Fibroblast of skin of left biceps (primary cell): Measurements from ENCODE around the gene MRNIP.

Experiments
- DNase-seq, 2 experiments: peaks; one replicate each; pipeline ENCODE4 v3.0.0-alpha.2; 2013; ENCODE audit warnings: low read depth in 2 of 2

MRNIP gene

DNA sequence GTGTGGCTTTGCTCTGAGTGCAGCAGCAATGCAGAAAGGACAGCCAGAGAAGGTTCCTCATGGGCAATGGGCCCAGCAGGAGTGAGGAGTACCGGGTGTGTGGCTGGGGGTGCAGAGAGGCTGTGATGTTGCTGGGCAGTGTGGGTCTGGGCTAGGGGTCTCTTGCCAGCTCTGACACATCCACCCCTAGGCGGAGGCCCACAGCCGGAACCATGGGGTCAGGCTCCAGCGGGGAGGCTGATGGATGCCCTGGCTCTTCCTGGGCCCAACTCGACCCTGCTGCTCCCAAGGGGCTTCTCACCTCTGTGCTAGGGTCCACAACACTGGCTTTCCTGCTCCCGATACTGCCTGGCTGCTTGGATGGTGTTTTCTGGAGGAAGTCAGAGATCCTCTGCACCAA, 29.2 kb upstream of the MRNIP start:
- DNase-seq = no peak

DNA sequence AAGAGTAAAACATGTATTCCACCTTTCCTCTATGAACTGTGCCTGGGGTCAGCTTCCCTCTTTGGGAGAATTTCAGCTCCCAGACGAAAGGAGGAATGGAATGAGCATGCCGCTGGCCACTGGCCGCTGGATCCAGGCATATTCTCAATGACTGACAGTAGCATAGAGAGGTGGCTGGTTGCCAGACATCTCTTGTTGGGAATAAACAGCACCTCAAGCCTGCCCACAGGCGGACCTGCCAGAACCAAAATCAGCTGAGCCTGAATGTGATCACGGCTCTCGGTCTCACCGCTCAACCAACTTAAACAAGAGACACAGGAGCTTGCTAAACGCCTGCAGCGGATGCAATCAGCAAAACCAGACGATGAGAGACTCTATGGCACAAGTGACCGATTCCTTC, 28.5 kb upstream of the MRNIP start:
- DNase-seq = no peak

DNA sequence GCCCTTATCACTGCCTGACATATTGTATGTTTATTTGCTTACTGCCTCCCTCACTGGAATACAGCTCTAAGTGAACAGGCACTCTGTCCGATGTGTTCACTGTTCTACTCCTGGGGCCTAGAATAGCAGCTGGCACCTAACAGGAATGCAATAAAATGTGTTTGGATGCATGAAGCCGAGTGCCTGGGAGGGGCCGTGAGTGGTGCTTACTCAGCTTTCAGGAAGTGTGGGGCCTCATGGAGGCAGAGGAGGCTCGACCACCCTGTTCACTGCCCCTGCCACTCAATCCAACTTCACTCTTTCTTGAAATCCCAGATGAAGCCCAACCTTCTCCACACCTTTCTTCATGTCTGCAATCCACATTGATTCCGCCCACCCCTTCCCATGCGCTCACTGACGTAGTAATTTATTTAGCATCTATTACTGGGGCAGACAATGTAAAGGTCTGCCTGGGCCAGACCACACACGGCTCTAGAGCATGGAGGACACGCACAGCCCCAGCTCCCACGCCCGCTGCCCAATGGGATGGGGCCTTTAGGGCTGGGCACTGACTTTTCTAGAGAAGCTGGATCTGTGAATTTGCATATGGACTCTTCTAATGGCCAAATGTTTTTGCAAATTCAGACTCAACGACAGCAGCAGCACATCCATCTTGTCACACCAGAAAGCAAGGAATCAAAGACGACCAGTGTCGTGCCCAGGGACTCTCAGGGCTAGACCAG, 27.7 kb upstream of the MRNIP start:
- no peak for DNase-seq

DNA sequence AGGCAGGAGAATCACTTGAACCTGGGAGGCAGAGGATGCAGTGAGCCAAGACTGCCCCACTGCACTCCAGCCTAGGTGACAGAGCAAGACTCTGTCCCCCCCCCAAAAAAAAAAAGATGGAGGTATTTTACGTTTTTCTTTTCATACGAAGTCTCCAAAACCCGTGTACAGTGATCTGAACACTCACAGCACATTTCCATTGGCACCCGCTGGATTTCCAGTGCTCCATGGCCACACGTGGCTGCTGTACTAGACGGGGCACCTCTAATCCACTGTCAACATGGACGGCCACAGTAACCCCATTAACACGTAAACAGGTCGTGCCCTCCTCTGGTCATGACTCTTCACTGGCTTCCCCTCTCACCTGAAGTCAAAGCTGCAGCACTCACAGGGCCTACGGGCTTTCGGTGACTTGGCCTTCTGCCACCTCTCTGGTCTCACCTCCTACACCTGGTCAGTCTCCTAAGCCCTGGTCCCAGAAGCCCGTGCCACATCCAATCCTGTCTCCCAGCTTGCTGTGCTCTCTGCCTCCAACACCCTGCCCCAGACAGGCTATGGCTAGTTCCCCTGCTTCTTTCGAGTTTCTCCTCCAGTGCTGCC, 27.0 kb upstream of the MRNIP start:
- DNase-seq = no peak

DNA sequence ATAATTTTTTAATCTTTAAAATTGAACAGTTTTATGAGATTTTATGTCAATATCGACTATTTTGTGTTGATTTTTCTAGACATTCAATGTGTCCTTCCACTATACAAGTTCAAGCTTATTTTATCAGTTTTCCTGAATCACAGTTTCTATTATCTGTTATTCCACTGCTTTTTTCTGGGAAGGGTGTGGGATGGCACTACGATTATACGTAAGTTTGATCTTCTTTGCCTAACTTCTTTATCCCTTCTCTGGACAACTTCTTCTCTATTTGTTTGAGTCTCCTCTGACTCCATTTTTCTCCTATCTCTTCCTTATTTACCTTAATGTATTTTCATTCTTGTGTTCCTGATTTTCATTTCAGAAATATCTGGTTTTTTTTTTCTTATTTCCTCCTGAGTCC, 24.5 kb upstream of the MRNIP start:
- DNase-seq = no peak

DNA sequence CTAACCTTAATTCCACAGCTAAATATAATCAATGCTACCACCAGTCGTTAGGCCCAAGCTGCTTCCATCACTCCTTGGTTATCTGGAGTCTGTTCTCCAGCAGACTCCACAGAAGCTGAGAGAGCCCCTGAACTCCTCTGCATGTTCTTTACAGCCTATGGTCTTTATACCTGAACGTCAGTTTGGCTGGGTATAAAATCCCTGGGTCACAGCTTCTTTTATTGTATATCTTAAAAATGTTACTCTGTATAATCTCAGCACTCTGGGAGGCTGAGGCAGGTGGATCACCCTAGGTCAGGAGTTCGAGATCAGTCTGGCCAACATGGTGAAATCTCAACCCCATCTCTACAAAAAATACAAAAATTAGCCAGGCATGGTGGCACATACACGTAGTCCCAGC, 23.7 kb upstream of the MRNIP start:
- no peak for DNase-seq

DNA sequence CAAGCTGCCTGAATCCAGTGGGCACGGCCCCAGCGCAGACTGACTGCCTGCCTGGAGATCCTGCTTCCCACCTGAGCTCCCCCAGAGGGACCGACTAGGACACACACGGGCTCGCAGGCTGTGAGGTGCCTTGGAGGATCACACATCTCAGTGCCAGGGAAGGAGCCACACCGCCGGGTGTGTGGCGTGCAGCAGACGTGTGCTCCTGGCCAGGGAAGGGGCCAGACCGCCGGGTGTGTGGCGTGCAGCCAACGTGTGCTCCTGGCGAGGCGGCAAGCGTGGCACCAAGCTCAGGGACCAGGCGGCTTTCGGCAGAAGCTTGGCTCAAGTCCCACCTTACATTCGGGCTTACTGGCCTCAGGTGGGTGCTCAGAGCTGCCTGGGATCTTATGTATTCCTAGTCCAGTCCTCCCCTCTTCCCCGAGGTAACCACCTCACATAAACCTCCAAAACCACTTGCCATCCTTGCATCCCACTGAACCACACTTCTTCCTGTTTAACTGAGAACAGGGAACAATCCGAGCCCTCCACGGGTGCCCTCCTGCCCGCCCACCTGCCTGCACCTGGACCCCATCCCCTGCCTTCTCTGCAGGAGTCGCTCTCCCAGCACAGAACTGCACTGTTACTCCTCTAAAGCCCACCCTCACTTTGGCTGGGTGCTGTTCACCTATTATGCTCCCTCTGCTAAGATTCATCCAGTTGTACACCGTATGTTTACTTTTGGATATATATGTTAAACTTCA, 22.4 kb upstream of the MRNIP start:
- no peak for DNase-seq

DNA sequence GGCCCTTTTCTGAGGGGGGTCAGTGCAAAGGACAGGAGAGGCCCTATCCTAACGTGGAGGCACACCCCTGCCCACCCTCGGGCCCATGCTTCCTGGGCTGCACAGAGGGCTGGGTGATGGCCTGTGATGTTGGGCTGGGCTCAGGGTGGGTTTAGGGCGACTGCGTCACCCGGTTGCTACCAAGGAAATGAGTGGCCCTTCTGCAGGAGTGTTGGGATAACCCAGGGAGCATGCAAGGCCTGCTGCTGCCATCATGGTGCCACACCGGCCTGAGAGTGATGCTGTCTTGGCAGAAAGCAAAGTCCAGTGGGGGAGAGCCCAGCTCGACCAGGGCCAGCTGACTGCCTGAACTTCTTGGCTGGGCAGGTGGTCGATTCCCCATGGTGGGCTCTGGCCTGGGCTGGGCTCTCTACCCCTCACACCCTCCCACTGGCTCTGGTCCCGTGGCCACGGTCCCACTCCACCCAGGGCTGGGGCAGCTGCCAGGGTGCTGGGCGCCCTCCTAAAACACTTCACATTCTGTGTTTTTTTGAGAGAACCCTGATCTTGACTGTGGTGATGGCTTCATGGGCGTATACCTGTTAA, 21.5 kb upstream of the MRNIP start:
- no peak for DNase-seq

DNA sequence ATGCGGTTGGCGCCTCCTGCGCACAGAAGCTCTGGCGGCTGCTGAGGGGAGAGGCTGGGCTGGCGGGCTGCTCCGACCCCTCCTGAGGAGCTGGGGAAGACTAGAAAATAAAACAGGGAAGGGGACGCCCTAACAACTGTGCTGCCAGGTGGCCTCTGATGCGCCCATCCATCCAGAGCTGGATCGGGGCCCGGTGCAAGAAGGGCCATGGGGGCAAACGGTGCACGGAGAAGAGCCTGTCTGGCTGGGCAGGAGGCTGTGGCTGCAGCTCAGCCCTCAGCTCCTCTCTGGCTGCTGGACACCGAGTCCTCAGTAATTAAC, 21.0 kb upstream of the MRNIP start:
- DNase-seq = no peak

DNA sequence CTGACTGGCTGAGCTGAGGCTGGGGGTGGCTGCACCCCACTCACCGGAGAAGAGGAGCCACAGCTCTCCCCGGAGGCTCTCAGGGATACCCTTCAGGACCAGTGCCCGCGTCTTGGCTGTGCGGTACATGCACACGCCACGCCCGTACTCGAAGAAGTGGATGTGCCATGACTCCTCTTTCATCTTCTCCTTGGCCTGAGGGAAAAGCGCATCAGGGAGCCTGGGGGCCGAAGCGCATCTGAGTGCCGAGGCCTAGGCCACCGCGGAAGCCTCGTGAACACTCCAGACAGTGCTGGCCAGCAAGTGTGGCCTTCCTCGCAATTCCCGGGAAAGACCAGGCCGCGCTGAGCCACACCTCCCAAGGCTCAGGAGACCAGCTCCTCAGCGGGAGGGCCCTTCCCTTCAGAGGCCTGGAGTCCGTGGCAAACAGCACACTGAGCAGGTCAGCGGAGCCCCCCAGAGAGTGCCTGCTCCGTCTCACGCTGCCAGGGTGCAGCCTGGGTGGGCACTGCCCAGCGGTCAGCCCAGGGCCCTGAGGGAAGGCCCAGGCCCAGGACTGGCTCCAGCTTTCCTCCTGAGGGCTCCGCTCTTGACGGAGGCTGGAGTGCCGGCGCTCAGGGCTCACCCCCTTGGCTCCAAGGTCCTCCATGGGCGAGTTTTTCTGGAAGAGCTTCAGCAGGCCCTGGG, 20.5 kb upstream of the MRNIP start:
- no peak for DNase-seq

DNA sequence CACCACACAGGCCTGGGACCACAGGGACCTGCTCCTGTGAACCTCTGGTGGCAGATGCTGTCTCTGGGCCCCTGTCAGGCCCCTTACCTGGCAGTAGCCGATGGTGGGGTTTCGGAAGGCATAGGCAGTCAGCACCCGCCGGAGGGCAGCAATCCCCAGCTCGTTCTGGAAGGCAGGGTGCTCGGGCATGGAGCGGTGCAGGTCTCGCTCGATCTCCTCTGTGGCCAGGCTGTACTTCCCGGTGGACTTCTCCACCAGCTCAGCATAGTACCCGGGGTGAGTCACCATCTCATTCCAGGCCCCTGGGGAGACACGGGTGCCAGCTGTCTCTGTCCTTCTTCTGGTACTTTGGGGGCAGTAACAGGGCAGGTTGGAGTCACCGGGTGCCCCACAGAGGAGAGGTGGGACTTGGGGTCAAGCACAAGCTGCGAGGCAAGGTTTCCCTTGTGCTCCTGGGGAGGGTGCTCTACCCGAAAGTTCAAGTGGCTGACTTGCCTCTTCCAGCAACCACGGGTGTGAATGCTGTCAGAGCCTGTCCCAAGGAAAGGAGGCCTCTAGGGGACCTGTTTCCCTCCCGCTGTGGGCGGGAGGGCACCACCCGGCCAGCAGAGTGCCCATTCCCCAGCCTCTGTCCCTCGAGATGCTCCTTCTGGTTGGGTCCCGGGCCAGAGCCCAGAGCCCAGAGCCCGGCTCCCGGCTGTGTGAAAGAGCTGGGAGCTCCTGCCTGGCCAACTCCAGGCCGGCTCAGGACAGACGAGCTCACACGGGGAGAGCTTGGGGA, 19.8 kb upstream of the MRNIP start:
- no peak for DNase-seq

DNA sequence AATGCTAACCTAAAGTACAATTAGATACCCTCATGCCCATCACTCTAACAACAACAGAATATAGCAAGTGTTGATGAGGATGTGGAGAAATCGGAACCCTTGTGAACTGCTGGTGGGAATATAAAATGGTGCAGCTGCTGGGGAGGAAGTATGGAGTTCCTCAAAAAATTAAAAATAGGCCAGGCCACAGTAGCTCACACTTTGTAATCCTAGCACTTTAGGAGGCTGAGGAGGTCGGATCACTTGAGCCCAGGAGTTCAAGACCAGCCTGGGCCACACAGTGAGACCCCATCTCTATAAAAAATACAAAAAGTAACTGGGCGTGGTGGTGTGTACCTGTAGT, 18.0 kb upstream of the MRNIP start:
- no peak for DNase-seq

DNA sequence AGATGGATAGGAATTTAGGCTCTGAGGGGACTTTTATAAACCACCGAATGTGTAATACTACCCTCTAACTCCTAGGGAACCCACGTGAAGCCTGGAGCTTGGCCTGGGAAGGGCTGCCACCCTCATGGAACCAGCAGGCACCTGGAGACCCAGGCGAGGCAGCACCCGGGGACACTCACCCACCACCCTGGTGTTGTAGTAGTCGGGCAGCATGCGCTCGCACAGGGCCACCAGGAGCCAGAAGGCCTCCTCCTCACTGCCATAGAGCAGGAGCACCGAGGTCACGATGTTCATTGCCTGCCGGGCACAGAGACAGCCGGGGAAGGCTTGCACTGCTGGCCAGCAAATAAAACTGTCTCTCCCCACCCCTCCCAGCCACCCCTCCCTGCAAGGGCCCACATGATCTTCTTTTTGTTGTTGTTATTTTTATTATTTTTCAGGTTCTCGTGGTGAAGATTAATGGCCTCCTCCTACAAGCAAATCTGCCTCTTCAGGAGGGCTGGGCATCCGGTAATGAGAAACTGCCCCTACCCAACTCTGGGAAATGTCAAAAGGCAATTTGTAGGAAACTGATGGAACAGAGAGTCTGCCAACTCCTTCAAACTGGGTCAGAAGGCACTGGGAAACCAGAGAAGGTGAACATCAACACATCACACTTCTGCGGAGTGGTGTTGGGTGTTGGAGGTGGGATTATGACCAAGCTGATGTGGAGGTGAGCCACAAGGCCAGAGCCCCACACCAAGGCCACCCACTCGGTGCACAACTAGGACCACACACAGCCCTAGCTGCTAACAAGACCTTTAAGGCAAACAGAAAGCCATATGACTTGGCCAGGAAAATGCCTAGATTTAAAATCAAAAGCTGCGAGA, 17.4 kb upstream of the MRNIP start:
- no peak for DNase-seq

DNA sequence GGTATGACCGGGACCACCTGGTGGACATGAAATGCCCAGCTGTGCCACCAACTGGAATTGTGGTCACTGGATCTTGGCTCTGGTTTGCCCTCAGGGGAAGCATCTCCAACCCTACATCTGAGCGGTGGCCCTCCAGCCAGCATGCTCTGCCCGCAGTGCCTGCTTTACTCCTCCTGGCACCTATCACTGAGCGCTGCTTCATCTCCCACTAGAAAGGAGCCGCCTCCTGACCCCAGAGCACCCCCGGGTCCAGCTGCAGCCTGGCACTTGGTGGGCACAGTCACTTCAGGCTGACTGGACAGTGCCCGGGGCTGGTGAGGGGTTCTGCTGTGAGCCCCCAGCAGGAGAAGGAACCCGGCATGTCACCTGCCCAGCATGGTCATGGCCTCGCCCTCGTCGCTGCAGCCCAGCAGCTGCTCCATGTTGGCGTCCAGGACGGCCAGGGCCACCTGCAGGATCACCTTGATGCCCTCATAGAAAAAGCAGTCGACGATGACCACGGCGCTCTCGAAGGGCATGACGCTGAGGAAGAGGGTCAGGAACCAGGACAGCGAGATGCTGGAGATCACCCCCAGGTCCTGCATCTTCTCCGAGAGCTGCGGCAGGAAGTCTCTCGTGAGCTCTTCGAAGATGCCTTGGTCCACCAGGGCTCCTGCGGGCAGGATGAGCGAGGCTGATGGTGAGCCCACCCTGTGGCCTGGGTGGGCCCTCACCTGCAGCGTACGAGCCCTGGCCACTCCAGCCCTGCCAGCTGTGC, 16.1 kb upstream of the MRNIP start:
- no peak for DNase-seq

DNA sequence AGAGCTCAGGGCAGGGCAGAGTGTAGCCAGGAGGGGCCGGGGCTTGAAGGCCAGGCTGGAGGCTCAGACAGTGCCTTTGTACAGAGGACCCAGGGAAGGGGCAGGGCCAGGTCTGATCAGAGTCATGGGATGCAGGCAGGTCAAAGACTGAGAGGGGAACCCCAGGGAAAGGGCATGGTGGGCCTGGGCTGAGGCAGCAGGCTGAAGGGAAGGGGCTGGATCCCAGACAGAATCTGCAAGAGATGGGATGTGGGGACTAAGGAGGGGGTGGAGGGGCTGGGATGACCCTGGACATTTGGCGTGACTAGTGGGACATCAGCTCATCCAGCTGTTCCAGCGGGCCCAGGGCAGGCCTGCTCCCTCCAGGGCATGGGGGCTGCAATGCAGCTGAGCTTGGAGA, 15.5 kb upstream of the MRNIP start:
- no peak for DNase-seq

DNA sequence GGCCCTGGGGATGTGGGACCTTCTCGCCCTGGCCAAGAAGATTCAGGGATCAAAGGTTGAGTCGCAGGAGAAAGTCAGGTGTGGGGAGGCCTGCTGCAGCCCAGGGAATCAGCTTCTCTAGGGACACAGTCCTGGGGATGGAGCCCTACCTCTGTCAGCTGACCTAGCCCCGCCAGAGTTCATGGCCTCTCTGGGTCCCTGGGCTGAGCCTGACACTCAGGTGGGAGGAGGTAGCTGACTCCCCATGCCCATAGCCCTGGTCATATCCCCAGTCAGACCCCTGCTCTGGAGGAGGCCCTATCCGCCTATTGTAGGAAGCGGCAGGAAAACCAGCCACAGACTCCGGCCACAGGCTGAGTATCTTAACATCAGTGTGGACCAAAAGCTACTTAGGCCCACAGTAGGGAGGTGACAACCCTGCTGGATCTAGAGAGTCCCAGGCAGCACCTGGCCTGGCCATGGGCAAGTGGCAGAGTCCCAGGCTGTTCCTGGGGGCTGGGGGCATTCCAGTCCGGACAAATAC, 15.0 kb upstream of the MRNIP start:
- no peak for DNase-seq

DNA sequence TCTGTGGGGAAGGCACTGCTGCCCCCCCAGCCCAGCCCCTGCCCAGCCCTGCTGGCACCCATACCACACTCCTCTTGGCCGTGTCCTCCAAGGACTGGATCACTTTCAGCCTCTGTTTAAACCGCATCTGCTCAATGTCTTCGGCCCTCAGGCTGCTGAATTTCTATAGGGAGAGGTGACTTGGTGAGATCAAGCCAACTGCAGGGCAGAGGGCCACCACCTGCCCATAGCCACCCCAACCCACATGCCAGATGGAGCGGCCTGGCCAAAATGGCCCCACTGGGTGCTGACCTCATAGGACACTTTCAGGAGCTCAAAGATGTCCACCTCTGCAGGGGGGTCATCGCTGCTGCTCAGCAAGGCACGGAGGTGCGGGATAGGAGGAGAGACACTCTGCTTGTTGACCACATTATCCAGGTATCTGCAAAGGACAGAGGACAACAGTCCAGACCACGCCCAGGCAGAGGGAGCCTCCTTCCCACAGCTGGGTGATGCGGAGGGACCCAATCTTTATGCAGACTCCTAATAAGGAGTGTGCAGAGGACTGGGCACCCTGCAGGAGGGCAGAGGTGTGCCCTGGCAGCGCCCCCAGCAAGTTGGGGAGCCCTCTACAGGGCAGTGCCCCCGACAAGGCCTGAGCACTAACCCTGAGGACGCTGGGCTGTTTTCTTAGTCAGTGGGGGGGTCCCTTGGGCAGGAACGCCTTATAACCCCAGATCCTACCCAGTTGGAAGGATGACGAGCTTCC, 14.4 kb upstream of the MRNIP start:
- no peak for DNase-seq

DNA sequence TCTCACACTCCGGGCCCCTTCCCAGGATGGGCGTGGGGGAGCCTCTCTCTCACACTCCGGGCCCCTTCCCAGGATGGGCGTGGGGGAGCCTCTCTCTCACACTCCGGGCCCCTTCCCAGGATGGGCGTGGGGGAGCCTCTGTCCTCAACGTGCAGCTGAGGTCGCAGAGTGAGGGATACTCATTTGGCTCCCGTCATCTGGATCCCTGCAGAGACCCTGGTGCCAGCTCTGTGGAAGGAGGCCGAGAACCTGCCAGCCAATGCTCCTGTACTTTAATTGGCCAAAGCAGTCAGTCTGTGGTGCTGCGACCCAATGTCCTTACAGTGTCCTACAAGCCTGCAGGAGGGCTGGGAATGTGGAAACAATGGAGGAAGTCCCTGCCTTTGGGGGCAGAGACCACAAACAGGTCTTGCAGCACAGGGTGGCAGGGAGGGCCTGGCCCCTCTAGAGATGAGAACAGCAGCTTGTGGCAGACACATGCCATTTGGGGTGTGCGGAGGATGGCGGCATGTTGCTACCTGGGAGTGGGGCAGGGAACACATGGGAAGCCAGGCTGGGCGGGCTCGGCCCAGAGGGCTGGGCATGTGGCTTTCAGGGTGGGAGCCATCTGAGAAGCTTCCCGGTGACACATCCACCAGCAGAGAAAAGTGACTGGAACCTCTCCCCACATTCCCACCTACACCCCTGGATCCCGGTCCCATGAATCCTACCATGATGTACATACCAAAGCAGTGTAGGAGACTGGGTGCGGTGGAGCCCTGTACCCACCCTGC, 13.6 kb upstream of the MRNIP start:
- DNase-seq = no peak
